KMS-11 (cell line): ENCODE measurements around the gene LYZL1.
"Not testable (repeated sequence)": the region's sequence is repeated elsewhere in the genome, so short reads cannot be mapped to it uniquely, and the experiment has no call there.

Source experiments
- H2AFZ ChIP-seq: fragments of 200-600 bp; sonication (generic); 2 replicates; pipeline ENCODE4 v1.6.1; 2016; ENCODE audit warnings: antibody characterized with exemption, mixed run types, low read depth
- H3K27ac ChIP-seq: fragments of 200-600 bp; sonication (generic); 2 replicates; pipeline ENCODE4 v1.6.1; 2016; ENCODE audit warnings: mild to moderate bottlenecking, mixed run types
- H3K27me3 ChIP-seq: fragments of 200-600 bp; sonication (generic); 2 replicates; pipeline ENCODE4 v1.6.1; 2017; ENCODE audit warnings: mild to moderate bottlenecking, low read depth, mixed run types, moderate library complexity; ENCODE audit not compliant: insufficient read depth
- H3K36me3 ChIP-seq: fragments of 200-600 bp; sonication (generic); 2 replicates; pipeline ENCODE4 v1.6.1; 2017; ENCODE audit warnings: mild to moderate bottlenecking, mixed run types; ENCODE audit not compliant: insufficient read depth
- H3K4me1 ChIP-seq: fragments of 200-600 bp; sonication (generic); 2 replicates; pipeline ENCODE4 v1.6.1; 2016; ENCODE audit warnings: mild to moderate bottlenecking, low read depth, mixed run types; ENCODE audit not compliant: poor library complexity, severe bottlenecking
- H3K4me2 ChIP-seq: fragments of 200-600 bp; sonication (generic); 2 replicates; pipeline ENCODE4 v1.7.0; 2016; ENCODE audit warnings: mild to moderate bottlenecking, mixed run types
- H3K4me3 ChIP-seq: fragments of 200-600 bp; sonication (generic); IDR thresholded peaks from 2 replicates; pipeline ENCODE4 v1.6.1; 2017; ENCODE audit warnings: low read depth, low read length, mixed read lengths; ENCODE audit not compliant: insufficient read depth
- H3K79me2 ChIP-seq: fragments of 200-600 bp; sonication (generic); 2 replicates; pipeline ENCODE4 v1.6.1; 2016; ENCODE audit warnings: low read depth, mixed run types; ENCODE audit not compliant: insufficient read depth
- H3K9ac ChIP-seq: fragments of 200-600 bp; sonication (generic); 2 replicates; pipeline ENCODE4 v1.6.1; 2016; ENCODE audit warnings: mild to moderate bottlenecking, mixed run types
- H4K20me1 ChIP-seq: fragments of 200-600 bp; sonication (generic); 2 replicates; pipeline ENCODE4 v1.6.1; 2016; ENCODE audit warnings: mild to moderate bottlenecking, mixed run types; ENCODE audit not compliant: insufficient read depth
- TF ChIP-seq, protein P1 (sequence below): fragments of 200-600 bp; sonication (generic); conservative IDR thresholded peaks from 2 replicates; pipeline ENCODE4 v1.6.1; 2017; ENCODE audit warnings: low read depth, mild to moderate bottlenecking, antibody characterized with exemption, low read length, moderate library complexity, mixed read lengths

Gene LYZL1

DNA sequence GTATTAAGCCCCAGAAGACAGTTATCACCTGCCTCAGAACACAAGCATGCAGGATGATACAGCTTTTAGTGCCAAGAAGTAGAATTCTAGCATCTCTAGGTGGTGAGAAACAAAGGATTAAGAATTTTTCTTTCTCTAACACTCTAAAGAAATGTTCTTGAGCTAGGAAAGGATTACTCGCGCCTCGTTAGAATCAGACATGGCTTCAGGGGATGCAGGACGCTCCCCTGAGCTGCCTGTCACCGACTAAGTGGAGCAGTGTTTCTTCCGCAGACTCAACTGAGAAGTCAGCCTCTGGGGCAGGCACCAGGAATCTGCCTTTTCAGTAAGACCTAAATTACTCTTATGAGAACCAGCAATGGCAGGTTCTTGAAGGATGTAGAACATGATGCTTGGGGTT lies at the start of gene LYZL1:
Gene LYZL1, plus strand, starts transcription at position 165 of the 400 bp plus-strand sequence. CDS start 2,798 bp downstream, outside the sequence.
- not testable (repeated sequence) for H3K4me1 ChIP-seq, H2AFZ ChIP-seq, H3K4me3 ChIP-seq, H3K27ac ChIP-seq, H3K9ac ChIP-seq, H4K20me1 ChIP-seq, H3K36me3 ChIP-seq, H3K27me3 ChIP-seq, H3K79me2 ChIP-seq, H3K4me2 ChIP-seq

DNA sequence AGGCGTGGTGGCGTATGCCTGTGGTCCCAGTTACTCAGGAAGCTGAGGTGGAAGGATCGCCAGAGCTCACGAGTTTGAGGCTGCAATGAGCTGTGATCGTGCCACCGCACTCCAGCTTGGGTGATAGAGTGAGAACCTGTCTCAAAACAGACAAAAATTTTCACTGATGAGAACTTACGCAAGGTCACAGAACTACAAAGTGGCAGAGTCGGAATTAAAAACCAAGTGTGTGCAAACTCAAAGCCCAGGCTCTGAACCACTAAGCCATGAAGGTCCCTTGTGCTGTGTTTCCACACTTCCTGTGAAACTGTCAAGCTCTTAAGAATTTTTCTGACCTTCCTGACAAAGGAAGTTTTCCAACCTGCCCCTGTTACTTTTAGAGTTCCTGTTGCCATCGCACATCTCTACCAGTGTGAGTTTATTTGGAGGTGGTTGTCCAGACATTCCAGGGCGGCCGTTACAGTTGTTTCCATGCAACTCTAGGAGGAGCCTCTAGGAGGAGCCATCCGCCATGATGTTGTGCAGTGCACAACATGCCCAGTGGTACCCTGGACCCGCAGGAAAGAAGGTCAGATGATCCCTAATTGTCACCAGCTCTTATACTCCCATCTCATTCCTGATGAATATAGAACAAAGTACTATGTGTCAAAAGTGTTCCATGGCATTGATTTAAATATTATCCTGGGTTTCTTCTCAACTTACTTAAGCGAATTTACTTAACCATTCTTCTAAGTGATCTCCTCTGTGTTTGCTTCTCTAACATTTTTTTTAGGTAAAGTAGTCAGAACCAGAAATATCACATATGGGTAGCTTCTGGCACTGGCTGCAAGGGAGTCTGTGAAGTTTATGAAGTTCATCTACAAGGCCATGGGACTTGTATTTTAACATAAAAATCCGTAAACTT lies 49.0 kb upstream of the LYZL1 start:
- H3K36me3 ChIP-seq = no peaks in the 10 kb centered on the region
- H3K79me2 ChIP-seq = no peaks in the 10 kb centered on the region
- H4K20me1 ChIP-seq = no peaks in the 10 kb centered on the region
- no peaks in the 10 kb centered on the region for H3K4me1 ChIP-seq
- H3K9ac ChIP-seq = no peak overlapping the region
- TF ChIP-seq, protein P1, sequence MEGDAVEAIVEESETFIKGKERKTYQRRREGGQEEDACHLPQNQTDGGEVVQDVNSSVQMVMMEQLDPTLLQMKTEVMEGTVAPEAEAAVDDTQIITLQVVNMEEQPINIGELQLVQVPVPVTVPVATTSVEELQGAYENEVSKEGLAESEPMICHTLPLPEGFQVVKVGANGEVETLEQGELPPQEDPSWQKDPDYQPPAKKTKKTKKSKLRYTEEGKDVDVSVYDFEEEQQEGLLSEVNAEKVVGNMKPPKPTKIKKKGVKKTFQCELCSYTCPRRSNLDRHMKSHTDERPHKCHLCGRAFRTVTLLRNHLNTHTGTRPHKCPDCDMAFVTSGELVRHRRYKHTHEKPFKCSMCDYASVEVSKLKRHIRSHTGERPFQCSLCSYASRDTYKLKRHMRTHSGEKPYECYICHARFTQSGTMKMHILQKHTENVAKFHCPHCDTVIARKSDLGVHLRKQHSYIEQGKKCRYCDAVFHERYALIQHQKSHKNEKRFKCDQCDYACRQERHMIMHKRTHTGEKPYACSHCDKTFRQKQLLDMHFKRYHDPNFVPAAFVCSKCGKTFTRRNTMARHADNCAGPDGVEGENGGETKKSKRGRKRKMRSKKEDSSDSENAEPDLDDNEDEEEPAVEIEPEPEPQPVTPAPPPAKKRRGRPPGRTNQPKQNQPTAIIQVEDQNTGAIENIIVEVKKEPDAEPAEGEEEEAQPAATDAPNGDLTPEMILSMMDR = peak; percentile 56
- no peak overlapping the region for H3K4me2 ChIP-seq
- no peak overlapping the region for H3K4me3 ChIP-seq
- H3K27ac ChIP-seq = no peak overlapping the region
- H2AFZ ChIP-seq = no peak overlapping the region
- no peaks in the 10 kb centered on the region for H3K27me3 ChIP-seq

DNA sequence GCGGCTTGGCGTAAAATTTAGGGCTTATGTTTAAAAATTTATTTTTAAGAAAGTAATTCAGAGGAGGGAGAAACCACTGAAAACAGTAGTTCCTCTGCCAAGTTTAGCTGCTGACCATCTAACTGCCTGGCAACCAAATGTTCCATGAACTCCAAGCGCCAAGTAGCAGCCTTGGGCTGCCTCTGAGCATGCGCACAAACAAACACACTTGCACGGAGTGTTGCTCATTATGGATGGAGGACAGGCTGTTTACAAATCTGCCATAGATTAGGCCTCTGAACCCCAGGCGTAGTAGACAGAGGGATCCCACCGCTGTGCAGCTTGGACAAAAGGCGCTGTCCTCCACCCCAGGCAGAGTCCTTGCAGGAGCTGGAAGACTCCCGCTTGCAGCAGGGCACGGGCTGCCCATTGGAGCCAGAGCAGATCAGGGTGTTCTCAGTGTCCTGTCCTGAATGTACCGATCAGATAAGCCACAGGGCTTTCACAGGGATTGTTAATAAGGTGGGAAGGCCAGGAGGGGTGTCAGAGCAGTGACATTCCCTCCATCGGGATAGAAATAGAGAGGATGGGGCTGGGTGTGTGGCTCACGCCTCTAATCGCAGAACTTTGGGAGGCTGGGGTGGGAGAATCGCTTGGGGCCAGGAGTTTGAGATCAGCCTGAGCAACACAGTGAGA lies 47.7 kb upstream of the LYZL1 start:
- no peaks in the 10 kb centered on the region for H4K20me1 ChIP-seq
- no peaks in the 10 kb centered on the region for H3K27me3 ChIP-seq
- TF ChIP-seq, protein P1 = no peak
- no peak overlapping the region for H3K4me3 ChIP-seq
- no peak overlapping the region for H3K9ac ChIP-seq
- no peak overlapping the region for H3K27ac ChIP-seq
- H3K36me3 ChIP-seq = no peaks in the 10 kb centered on the region
- H3K79me2 ChIP-seq = no peaks in the 10 kb centered on the region
- no peak overlapping the region for H3K4me2 ChIP-seq
- no peak overlapping the region for H2AFZ ChIP-seq
- H3K4me1 ChIP-seq = no peaks in the 10 kb centered on the region

DNA sequence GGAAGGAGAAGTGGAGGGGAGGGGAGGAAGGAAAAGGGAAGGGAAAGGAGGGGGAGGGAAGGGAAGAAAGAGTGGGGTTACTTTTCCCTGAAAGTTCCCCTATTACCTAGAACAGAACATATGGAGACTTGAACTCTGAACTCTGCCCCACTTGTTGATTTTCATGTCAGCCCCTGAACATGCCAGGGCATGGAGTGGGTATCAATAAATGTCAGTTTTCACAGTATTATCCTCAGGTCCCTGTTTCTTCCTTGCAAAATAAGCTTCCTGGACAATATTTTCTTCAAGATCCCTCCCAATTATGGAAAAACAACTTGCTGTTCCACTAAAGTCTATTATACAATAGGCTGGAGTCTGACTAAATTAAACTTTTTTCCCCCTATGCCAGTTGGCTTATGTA lies 46.9 kb upstream of the LYZL1 start:
- H3K4me3 ChIP-seq = no peak overlapping the region
- no peak overlapping the region for H3K9ac ChIP-seq
- H3K36me3 ChIP-seq = no peaks in the 10 kb centered on the region
- H3K27me3 ChIP-seq = no peaks in the 10 kb centered on the region
- TF ChIP-seq, protein P1 = no peak
- no peaks in the 10 kb centered on the region for H3K4me1 ChIP-seq
- no peak overlapping the region for H2AFZ ChIP-seq
- H3K79me2 ChIP-seq = no peaks in the 10 kb centered on the region
- no peak overlapping the region for H3K27ac ChIP-seq
- H3K4me2 ChIP-seq = no peak overlapping the region
- H4K20me1 ChIP-seq = no peaks in the 10 kb centered on the region

DNA sequence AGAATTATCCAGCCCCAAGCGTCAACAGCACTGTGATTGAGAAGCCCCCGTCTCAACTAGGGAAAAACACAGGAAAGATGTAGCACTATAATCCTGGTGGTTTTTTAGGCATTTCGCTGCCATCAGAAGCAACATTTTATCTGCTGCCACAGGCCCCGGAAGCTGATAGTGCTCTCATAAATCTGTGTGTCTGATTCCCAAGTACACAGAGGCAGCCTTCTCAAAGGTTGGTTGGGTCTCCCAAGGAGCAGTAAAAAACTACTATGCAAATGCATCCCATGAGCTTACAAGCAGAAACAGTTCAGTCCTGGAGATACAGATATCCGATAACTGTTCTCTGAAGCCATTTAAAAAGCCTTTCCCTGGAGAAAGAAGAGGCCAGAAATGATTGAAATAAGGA lies 45.8 kb upstream of the LYZL1 start:
- Histone ChIP-seq H2AFZ (no peak overlapping the region), H4K20me1 (no peaks in the 10 kb centered on the region), H3K79me2 (no peaks in the 10 kb centered on the region), H3K27me3 (no peaks in the 10 kb centered on the region), H3K4me3 (no peak overlapping the region), H3K4me2 (no peak overlapping the region), H3K9ac (no peak overlapping the region), H3K27ac (no peak overlapping the region), H3K4me1 (no peaks in the 10 kb centered on the region), H3K36me3 (no peaks in the 10 kb centered on the region)
- TF ChIP-seq, protein P1 = no peak
